ENCODE results near the gene AIFM1.

The AIFM1 gene

DNA sequence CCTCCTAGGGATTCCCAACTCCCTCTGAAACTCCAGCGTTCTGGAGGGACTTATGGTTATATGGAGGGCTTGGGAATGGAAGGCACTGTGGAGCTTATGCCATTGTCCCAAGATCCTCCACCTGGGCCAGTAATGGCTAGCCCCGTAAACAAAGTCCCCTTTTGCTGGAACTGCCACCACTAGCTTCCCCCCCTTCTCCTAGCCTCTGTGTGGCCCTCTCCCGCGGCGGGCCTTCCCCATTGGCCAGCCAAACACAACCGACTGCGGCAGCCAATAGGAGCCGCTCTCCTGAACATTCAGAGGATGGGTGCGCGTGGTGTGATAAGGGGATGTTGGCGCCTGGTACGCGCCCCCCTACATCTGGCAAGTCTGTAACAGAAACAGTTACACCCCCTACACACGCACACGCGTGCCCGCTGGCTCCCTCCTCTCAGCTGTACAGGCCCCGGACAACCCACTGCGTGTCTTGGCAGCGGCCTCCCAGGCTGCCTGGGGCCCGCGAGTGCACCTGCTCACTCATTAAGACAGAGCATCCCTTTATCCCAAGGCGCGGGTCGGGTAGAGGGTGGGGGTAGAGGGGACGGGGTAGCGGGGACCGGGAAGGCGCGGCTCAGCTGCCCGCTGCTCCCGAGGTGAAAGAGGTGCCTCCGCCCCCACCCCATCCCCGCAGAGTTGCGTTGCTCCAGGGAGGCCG lies 5.3 kb upstream of the AIFM1 start:
- DNase-seq = peak; percentile 19

DNA sequence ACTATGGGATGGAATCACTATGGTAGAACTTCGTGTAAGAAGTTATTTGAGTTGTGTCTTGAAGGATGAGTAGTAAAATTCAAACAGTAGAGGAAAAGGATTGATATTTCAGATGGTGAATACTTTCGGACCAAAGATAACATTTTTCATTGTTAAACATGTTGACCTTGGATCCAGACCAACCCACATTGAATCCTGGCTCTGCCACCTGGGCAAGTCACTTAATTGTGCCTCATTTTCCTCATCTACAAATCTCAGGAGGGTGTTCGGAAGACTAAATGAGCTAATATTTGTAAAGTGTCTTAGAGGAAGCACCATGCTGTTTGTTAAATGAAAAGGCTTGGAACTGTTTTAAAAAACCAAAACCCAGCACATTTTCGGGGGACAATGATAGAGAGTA lies 1.4 kb upstream of the AIFM1 start:
- DNase-seq = no peak

DNA sequence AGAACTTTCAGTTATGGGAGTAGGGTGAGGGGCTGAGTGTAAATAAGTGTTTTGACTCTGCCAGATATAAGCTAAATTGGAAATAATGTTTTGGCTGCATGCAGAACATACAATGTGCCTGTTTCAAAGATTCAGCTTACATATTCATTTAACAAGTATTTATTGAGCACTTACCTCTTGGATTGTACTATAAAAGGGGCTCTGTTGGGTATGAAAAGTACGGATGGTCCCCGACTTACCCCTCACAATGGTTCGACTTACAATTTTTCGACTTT lies 799 bp upstream of the AIFM1 start:
- no peak for DNase-seq

DNA sequence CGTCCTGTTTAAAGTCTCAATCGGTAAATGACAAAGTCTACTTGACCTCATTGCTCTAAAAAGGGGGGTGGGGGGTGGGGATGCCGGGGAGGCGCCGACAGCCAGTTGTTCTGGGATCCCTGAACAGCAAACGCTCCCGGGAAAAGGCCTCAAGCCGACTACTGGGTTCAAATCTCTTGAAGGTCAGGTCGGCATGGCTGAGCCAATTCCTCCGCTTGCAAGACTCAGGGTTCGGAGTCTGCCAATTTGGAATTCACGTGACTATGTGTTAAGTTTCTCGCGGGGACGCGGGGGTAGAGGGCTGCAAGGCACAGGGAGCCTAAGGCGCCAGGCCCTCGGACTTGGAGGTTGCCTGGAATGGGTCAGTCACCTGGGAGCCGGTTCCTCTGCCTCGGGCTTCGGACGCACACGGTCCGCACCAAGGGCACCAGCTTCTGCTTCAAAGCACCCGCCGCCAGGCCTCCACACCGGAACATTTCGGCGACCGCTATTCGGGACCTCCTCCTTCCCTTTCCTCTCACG lies 399 bp downstream of the AIFM1 start:
- DNase-seq = peak; percentile 31

DNA sequence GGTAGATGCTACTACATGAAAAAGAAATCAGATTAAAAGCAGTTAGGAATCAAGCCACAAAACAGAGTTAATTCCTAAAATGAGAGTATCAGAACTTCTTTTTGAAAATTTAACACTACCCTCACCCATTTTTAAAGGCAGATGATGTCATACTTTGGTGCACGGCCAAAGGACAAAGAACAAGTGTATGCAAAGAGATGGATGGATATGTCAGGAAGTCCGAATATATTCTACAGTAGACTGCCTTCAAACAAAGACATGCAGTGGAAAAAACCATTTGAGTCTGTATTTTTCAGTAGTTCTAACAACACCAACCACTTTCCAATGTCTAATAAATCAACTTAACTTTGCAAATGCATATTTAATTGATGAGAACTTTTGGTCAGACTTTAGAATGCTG lies 2.2 kb downstream of the AIFM1 start:
- DNase-seq = no peak

DNA sequence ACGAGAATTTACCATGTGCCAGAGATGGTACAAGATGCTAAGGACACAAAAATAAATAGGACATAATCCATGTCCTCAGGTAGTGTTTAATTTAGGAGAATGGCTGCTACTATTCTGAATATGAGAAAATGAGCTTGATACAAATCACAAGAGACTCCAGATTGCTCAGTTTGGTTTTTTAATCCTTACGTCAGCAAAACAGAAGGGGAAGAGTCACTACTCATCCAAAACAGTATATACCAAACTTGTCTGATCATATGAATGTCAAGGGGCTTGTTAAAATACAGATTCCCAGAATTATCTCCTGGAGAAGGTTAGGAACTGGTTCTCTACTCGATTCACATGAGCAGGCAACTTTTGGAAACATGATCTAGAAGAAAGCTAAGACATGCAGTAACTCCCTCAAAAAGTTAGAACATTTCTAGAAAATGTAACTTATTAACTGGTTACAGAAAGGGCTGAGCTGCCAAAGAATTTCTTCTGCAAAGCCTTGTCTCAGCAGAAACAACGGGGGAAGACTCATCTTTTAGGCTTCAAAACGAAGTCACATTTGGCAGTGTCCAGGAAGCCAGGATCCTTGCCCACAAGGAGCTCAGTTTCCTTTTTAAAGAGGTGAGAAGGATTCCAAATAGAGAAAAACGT lies 3.4 kb downstream of the AIFM1 start:
- DNase-seq = no peak

DNA sequence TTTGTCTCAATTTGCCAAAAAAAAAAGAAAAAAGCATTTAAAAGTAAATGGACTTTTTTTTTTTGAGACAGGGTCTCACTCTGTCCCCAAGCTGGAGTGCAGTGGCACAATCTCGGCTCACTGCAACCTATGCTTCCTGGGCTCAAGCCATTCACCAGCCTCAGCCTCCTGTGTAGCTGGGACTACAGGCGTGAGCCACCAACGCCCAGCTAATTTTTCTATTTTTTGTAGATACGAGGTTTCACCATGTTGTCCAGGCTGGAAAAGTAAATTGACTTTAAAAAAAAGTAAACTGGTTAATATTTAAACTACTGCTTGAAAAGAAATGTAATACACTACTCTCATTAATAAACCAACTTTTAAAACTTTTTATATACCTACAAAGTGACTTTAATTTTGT lies 5.9 kb downstream of the AIFM1 start:
- DNase-seq = no peak

DNA sequence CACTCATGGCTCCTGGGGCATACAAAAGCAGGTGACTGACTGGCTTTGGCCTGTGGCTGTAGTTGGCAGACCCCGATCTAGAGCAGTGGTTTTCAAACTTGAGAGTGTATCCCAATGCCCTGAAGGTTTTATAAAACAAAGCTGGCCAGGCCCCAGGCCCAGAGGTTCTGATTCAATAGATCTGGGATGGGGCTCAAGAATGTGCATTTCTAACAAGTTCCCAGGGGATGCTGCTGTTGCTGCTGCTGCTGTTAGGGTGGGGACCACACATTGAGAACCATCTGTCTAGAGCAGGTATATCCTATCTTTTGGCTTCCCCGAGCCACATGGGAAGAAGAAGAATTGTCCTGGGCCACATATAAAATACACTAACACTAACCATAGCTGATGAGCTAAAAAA lies 7.3 kb downstream of the AIFM1 start:
- no peak for DNase-seq

DNA sequence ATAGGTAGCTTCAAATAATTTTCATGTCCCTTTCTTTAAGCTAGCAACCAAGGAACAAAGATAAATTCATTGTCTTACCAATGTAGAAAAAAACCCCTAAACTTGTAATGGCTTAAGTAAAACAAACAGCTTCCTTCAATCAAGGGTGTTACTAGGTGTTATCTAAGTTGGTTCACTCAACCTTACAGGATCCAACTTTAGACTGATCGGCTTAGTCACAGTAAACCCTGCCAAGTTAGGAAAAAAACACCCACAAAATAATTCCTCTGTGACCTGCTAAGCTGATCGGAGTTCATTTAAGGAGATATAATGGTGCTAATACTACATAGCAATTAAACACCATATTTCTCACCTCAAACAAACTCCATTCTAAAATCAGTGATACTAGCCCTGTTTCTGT lies 10.1 kb downstream of the AIFM1 start:
- DNase-seq = no peak

DNA sequence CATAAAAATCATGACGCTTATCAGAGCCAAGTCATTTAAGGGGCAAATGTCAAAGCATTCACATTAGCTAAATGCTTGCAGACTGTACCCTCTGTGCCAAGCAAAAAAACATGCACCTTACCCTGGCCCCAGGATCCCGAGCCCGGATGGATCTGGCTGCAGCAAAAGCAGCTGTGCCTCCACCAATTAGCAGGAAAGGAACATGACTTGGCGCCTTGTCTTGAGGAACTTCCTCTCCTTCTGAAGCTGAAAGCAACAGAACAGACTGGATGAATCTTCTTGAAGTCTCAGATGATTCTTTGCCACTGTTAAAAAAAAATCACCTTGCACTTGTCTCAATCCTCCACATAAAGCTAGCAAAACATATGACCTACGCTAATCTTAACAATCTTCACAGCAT lies 18.0 kb downstream of the AIFM1 start:
- no peak for DNase-seq

DNA sequence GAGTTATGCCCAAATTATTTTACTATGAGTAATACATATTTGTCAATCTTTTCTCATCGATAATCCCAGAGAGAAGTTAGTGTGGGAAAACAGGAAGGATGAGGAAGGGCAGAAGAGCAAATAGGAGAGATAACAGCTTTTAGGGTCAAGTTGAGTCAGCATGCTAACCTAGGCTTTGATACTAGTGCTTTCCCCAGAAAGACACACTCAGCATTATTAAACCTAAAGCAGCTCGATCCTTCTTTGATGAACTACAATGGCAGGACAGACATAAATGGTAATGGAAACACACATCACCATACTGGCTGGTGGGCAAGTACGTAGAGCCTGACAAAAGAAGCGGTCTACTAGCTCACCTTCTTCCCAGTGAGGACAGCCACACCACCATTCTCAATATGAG lies 20.5 kb downstream of the AIFM1 start:
- DNase-seq = peak; percentile 3

DNA sequence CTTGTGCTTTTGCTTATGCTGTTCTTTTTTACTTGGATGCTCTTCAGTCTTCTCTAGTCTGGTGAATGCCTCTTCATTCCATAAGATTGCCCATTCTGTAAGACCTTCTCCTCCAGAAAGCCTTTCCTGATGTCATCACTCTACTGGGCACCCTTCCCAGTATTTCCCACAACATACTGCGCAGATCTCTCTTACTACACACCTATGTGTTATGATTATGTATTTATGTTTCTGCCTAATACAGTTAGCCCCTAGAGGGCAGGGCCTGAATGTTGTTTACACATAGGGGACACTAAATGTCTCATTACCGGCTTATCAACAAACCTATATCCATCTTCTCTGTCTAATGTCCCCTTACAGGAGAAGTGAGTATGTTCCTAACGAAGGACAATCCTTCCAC lies 21.1 kb downstream of the AIFM1 start:
- peak; percentile 46 for DNase-seq

DNA sequence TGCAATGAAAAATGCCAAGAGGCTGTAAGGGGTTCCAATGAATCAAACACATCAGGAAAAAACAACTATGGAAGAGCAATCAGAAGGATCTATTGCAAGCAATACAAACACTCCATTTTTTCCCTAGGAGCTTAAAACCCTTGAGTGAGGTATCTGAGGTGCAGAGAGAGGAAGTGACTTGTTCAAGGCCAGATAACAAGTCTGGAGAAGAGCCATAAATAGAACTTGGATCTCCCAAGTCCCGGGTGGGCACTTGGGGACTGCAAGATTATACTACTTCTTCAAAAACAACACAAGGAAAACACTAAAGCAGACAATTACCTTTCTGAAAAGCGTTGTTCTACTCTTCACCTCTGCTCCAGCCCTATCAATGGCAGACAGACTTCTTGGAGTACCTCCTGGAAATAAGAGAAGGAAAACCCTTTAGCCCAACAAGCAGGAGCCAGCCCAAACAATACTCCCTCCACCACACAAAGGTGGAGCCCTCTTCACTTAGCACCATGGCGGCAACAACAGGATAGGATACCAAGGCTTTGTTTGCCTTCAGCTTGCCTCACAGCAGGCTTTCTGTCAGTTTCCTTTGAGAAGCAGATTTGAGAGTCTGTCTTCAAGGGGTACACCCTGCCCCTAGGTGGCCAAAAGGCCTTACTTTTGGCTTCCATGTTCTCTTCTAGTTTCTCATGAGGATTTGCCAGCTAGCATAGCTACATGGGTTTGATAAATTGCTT lies 26.0 kb downstream of the AIFM1 start:
- DNase-seq = no peak

DNA sequence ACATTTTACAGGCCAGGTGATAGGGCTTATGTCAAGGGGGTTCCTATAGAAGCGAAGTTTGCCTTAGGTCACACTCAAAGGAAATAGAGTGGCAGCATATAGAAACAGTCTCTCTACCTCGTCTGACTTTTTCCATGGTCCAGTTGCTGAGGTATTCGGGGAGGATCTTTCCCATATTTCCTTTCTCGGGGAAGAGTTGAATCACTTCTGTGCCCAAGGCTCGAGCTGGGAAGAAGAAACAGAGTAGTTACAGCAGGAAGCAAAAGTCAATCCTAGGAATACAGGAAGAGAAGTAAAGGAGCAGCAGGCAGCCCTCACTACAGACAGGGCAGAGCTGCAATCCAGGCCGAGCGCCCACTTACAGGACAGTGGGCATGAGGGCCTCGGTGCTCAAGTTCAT lies 28.7 kb downstream of the AIFM1 start:
- DNase-seq = no peak

DNA sequence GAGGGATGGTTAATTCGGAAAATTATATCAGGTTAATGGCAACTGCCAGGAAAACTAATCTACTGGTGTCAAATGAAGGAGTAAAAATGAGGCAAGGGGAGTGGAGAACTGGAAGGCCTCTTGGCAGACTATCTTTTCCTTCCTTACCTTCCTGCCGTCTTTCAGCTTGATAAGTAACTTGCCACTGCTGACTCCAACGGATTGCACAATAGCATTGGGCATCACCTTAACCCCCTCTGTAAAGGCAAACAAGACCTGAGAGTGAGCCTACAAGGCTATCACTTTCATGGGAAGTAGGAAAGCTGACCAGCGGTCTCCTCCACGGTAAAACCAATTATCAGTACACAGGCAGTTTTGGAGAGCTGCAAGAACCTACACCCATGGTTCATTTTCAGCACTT lies 29.1 kb downstream of the AIFM1 start:
- no peak for DNase-seq

DNA sequence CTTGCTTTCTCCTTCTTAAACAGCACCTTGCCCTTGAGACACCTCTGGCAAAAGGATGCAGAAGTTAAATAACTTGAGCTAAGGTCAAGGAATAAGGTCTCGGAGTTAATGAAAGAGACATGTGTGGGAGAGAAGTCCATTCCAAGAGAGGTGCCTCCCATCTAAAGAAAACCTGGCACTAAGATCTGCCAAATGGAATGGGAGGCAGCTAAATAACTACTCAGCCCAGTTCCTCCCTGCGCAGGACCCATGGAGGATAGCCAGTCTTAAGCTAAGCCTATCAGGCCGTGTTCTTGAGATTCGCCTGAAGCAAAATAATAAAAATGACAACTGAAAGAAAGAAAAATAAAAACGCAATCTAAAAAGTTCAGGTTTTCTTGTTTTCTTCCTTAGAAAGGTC lies 34.7 kb downstream of the AIFM1 start:
- DNase-seq = no peak

DNA sequence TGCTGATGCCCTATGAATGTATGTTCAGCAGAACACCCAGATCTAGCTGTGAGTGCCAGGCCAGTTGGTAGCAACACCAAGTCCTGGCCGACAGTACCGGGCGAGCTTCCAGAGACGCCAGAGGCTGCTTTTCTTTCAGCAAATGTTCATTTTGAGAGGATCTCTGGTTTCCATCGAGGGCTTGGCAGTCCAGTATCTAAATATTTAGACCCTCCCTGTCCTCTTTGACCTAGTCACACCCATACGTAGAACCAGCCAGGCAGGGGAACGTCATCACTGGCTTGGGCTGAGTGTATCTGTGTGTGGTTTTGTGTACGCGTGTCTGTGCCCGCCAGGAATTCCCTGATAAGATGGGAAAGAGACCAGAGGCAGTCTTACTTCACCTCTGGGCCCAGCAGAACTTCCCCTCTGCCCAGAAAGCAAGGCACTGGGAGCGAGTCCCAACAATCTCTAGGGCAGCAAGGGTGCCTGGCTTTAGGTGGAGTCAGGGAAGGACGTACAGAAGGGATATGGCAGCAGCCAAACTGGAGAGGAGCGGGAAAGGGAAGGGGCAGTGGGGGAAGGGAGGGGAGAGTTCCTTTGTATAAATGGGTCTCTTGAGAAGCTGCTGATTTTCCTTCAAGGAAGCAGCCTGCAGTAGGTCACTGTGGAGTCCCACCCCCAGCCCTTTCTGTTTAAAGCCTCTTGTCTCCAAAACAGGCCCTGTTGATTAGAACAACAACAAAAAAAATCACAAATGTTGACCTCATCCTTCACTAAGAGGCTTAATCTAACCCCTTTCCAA lies 40.4 kb downstream of the AIFM1 start:
- DNase-seq = no peak

DNA sequence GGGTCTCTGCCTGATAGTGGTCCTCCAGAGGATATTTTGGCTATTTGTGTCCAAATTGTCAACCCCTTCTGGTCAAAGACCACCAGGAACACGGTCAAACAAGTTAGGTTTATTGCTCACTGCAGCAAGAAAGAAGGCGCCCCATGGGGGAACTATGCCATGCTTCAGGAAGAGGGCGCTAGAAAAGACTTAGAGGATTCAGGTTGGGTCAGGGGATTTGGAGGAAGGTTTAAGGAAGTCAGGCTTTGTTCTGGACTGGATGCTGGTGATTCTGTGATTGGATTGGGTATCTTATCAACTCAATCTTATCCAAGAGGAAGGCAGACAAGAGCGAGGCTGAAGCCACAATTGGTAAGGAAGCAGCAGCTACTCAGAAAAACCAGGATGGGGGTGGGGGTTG lies 41.1 kb downstream of the AIFM1 start:
- DNase-seq = no peak

DNA sequence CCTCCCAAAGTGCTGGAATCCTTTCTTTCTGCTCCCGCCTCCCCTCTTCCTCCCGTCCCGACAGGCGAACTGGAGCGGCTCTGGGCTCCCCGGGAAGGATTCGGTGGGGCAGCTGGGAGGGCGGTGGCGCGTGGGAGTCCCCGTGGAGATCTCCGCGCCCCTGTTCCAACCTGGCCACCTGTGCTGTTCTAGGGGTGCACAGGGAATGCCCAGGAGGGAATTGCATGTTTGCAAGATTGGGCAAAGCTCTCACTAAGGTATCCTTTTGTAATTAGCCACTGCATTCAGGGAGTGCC lies 44.2 kb downstream of the AIFM1 start:
- no peak for DNase-seq

DNA sequence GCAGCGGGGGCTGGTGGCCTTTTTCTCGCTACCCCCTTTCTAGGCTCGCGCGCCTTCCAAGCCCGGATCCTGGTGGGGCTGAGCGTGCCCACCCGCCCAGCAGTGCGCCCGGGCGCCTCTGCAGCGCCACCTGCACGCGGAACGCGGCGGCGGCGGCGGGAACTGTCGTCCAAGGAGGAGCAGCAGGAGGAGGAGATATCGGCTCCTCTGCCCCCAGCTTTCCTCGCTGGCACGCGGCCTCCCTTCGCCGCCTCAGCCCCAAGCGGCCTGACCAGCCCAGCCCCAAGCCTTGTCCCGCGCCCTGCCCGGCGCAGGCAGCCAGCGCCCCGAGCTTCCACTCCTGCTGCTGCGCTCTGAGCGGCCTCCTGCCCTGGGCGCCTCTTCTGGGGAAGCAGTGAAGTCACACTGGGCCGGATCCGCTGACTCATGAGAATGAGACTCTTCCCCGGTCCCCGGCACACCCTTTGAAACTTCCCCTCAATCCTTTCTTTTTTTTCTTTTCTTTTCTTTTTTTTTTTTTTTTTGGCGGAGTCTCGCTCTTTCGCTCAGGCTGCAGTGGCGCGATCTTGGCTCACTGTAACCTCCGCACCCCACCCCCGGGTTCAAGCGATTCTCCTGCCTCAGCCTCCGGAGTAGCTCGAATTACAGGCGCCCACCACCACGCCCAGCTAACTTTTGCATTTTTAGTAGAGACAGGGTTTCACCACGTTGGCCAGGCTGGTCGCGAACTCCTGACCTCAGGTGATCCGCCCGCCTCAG lies 44.7 kb downstream of the AIFM1 start:
- peak; percentile 84 for DNase-seq

DNA sequence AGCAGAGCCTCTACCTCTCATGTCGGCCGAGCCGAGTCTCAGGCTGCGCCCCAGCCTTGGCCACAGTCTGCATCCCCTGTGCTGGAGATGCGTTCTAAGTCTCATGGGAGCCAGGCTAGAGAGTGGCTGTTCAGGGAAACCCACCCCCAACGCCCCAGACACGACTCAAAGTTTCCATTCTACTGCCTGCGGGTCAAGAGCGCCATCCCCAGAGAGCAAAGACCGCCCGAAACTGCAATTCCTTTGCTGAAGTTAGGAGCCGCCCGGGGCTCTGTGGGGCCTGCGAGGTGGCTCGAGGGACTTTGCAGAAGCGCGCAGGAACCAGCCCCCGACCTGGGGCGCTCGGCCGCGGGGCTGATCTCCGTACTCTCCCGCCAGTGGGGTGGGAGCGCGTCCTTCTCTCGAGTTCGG lies 45.3 kb downstream of the AIFM1 start:
- peak; percentile 29 for DNase-seq

DNA sequence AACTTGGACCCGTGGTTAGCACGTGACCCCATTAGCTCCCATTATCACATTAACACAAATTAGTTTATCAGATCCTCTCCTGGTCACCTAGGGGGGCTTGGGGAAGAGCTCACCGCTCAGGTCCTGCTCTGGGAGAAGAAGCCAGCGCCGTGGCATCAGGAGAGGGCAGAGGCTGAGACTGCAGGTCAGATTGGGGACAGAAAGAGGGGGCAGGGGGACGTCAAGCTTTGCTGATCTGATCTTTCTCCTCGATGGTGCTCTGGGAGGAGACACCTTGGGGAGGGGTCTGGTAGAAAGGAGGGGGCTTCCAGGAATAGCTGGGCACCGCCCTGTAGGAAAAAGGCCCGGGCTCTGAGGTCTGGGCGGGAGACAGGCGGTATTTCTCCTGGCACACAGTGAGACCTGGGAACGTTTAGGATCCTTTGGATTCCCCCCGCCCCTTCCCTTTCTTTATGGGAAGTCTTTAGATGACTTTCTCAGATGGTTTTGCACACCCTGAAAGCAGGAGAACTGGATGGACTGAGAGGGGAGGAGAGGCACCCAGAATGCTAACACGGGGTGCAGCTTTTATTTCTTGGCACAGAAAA lies 46.2 kb downstream of the AIFM1 start:
- DNase-seq = no peak

Measured in fibroblast of skin of right biceps (primary cell).